ENCODE results near the gene PLCB1.

DNA sequence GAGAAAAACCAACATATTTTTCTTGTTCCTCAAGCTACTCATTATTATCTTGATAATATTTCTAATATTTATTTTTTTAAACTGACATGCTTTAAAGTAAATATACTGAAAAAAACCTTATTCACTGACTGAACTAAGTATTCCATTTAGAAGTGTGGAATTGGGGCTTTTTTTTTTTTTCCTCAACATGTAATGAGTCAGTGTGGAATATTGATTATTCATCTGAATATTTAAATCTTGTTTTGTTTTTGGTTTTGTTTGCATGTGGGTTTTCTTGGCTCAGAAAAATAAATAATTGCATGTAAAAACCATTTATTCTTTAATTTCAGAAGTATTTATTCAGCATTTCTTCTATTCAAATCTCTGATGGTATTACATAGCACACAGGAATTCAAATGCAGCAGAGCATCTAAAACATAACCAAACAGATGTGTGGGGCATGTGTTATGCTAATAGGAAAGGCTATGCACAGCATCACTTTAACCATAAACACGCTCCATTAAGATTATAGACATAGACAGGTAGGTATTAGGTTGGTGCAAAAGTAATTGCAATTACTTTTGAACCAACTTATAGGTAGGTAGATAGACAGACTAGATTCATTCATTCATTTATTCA lies 166.5 kb downstream of the PLCB1 start:
- TF ChIP-seq POLR2A (IDR thresholded peaks at IDR 0.05): no peak
- TF ChIP-seq, protein P1, sequence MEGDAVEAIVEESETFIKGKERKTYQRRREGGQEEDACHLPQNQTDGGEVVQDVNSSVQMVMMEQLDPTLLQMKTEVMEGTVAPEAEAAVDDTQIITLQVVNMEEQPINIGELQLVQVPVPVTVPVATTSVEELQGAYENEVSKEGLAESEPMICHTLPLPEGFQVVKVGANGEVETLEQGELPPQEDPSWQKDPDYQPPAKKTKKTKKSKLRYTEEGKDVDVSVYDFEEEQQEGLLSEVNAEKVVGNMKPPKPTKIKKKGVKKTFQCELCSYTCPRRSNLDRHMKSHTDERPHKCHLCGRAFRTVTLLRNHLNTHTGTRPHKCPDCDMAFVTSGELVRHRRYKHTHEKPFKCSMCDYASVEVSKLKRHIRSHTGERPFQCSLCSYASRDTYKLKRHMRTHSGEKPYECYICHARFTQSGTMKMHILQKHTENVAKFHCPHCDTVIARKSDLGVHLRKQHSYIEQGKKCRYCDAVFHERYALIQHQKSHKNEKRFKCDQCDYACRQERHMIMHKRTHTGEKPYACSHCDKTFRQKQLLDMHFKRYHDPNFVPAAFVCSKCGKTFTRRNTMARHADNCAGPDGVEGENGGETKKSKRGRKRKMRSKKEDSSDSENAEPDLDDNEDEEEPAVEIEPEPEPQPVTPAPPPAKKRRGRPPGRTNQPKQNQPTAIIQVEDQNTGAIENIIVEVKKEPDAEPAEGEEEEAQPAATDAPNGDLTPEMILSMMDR (IDR thresholded peaks at IDR 0.05): no peak

Measured in uterus (tissue), 2 donors.